Spinal cord (tissue), 10 donors: Measurements from ENCODE around the gene KIFAP3. TPM values are rescaled to one million over a fixed set of nuclear protein-coding genes. Genes with fewer than 3 reads are reported as not detected.

ENCODE experiments used
- DNase-seq, 6 donors: peaks; one replicate each; pipeline versions ENCODE4 v3.0.0 to v3.0.0-alpha.2; 2013 to 2015; ENCODE audit warnings: low spot score in 6 of 6, low read depth in 4 of 6
- H3K27ac ChIP-seq: one replicate; pipeline ENCODE4 v1.5.1; 2013; ENCODE audit warnings: low read depth, low read length, control low read depth
- H3K27me3 ChIP-seq: one replicate; pipeline ENCODE4 v1.6.1; 2013; ENCODE audit warnings: low read length; ENCODE audit not compliant: control insufficient read depth, insufficient read depth
- H3K36me3 ChIP-seq: one replicate; pipeline ENCODE4 v1.6.1; 2013; ENCODE audit warnings: low read length; ENCODE audit not compliant: control insufficient read depth, insufficient read depth
- H3K4me1 ChIP-seq: one replicate; pipeline ENCODE4 v1.6.1; 2013; ENCODE audit warnings: low read length; ENCODE audit not compliant: control insufficient read depth, insufficient read depth
- H3K4me3 ChIP-seq: one replicate; pipeline ENCODE4 v1.5.1; 2013; ENCODE audit warnings: low read depth, low read length, control low read depth
- H3K9me3 ChIP-seq: one replicate; pipeline ENCODE4 v1.6.1; 2013; ENCODE audit warnings: low read length; ENCODE audit not compliant: control insufficient read depth, insufficient read depth
- WGBS: methylation state at CpG from one replicate; pipeline ENCODE4 v1.1.5; 2013; ENCODE audit warnings: missing lambda C conversion rate; ENCODE audit not compliant: insufficient coverage; 5-methylcytosine and 5-hydroxymethylcytosine counted together
- polyA plus RNA-seq, 2 donors: library from polyadenylated mRNA; unstranded; fragments of 120-200 nt; gene quantifications; one replicate each; pipeline ENCODE4 v1.2.1, GENCODE V29; 2013; ENCODE audit not compliant: insufficient read length in 2 of 2
- total RNA-seq, 2 donors: library from RNA; depleted of rRNA in 1 of 2; stranded (reverse); fragments of 120-200 nt in 1 of 2; fragments of >200 nt in 1 of 2; gene quantifications; one replicate each; pipeline versions ENCODE4 v1.2.3 to v1.2.4, GENCODE V29; 2013 to 2014
- donor health status: healthy.

KIFAP3 gene
- total and polyA plus RNA-seq, 4 donors, result 79.7 to 163 (median 149) TPM

- no peaks in the 10 kb centered on the region for H3K4me1 ChIP-seq
- H3K27me3 ChIP-seq, result no peaks in the 10 kb centered on the region
- H3K4me3 ChIP-seq, result no peak overlapping the region
- WGBS, result no CpG with 5 or more reads among the region's 2 CpGs
- no peaks in the 10 kb centered on the region for H3K9me3 ChIP-seq
- no peak for DNase-seq
- H3K27ac ChIP-seq, result no peak overlapping the region
- H3K36me3 ChIP-seq, result peaks cover 15% of the 10 kb centered on the region
These were observed 187.6 kb downstream of the KIFAP3 start for GRCh38 chr1:169886931-169887330.

GRCh38 chr1:169886422-169886821 lies 188.1 kb downstream of the KIFAP3 start:
- no peak overlapping the region for H3K27ac ChIP-seq
- no peaks in the 10 kb centered on the region for H3K27me3 ChIP-seq
- H3K9me3 ChIP-seq, result no peaks in the 10 kb centered on the region
- no peak overlapping the region for H3K4me3 ChIP-seq
- no peaks in the 10 kb centered on the region for H3K4me1 ChIP-seq
- H3K36me3 ChIP-seq, result peaks cover 19% of the 10 kb centered on the region
- DNase-seq, result no peak
- WGBS, result no CpG with 5 or more reads among the region's 1 CpG

GRCh38 chr1:169885207-169885606 lies 189.3 kb downstream of the KIFAP3 start:
- DNase-seq, result no peak
- no CpG with 5 or more reads among the region's 2 CpGs for WGBS
- Histone ChIP-seq H3K27ac (no peak overlapping the region), H3K4me3 (no peak overlapping the region), H3K9me3 (no peaks in the 10 kb centered on the region), H3K36me3 (peaks cover 19% of the 10 kb centered on the region), H3K4me1 (no peaks in the 10 kb centered on the region), H3K27me3 (no peaks in the 10 kb centered on the region)

GRCh38 chr1:169884634-169885033 lies 189.9 kb downstream of the KIFAP3 start:
- no peak for DNase-seq
- Histone ChIP-seq H3K36me3 (peaks cover 19% of the 10 kb centered on the region), H3K4me1 (no peaks in the 10 kb centered on the region), H3K4me3 (no peak overlapping the region), H3K27ac (no peak overlapping the region), H3K27me3 (no peaks in the 10 kb centered on the region), H3K9me3 (no peaks in the 10 kb centered on the region)

GRCh38 chr1:169882039-169882511 lies 192.4 kb downstream of the KIFAP3 start:
- H3K4me1 ChIP-seq, result no peaks in the 10 kb centered on the region
- no peak overlapping the region for H3K27ac ChIP-seq
- H3K27me3 ChIP-seq, result no peaks in the 10 kb centered on the region
- DNase-seq, result no peak
- H3K4me3 ChIP-seq, result no peak overlapping the region
- no peaks in the 10 kb centered on the region for H3K9me3 ChIP-seq
- 97% methylated on average over 19 of the region's 20 CpGs for WGBS
- H3K36me3 ChIP-seq, result peaks cover 21% of the 10 kb centered on the region

- Histone ChIP-seq H3K27me3 (no peaks in the 10 kb centered on the region), H3K9me3 (no peaks in the 10 kb centered on the region), H3K4me1 (no peaks in the 10 kb centered on the region), H3K27ac (no peak overlapping the region), H3K4me3 (no peak overlapping the region), H3K36me3 (peaks cover 27% of the 10 kb centered on the region)
- WGBS, result no CpG with 5 or more reads among the region's 4 CpGs
- no peak for DNase-seq
These were observed 195.3 kb downstream of the KIFAP3 start for GRCh38 chr1:169879034-169879840.

GRCh38 chr1:169878498-169878897 lies 196.0 kb downstream of the KIFAP3 start:
- Histone ChIP-seq H3K27ac (no peak overlapping the region), H3K36me3 (peaks cover 28% of the 10 kb centered on the region), H3K4me3 (no peak overlapping the region), H3K27me3 (no peaks in the 10 kb centered on the region), H3K4me1 (no peaks in the 10 kb centered on the region), H3K9me3 (no peaks in the 10 kb centered on the region)
- WGBS, result 87% methylated on average over 2 of the region's 4 CpGs
- DNase-seq, result no peak

- Histone ChIP-seq H3K27ac (no peak overlapping the region), H3K36me3 (peaks cover 27% of the 10 kb centered on the region), H3K4me3 (no peak overlapping the region), H3K9me3 (no peaks in the 10 kb centered on the region), H3K4me1 (no peaks in the 10 kb centered on the region), H3K27me3 (no peaks in the 10 kb centered on the region)
- no peak for DNase-seq
- WGBS, result no CpG with 5 or more reads among the region's 2 CpGs
These were observed 196.5 kb downstream of the KIFAP3 start for GRCh38 chr1:169877800-169878491.

GRCh38 chr1:169874229-169874628 lies 200.3 kb downstream of the KIFAP3 start:
- Histone ChIP-seq H3K4me1 (no peaks in the 10 kb centered on the region), H3K9me3 (peaks cover 5% of the 10 kb centered on the region), H3K4me3 (no peak overlapping the region), H3K36me3 (peaks cover 31% of the 10 kb centered on the region), H3K27ac (no peak overlapping the region), H3K27me3 (no peaks in the 10 kb centered on the region)
- WGBS, result no CpG with 5 or more reads among the region's 3 CpGs
- DNase-seq, result no peak
